Fibroblast of peridontal ligament (primary cell): ENCODE measurements around the gene MGME1.
A peak's percentile ranks its signal among the peaks of the same experiment; 100 is the strongest.

Experiments
- DNase-seq: peaks from one replicate; pipeline ENCODE4 v3.0.0-alpha.2; 2010; ENCODE audit errors: extremely low read depth

The MGME1 gene

DNA sequence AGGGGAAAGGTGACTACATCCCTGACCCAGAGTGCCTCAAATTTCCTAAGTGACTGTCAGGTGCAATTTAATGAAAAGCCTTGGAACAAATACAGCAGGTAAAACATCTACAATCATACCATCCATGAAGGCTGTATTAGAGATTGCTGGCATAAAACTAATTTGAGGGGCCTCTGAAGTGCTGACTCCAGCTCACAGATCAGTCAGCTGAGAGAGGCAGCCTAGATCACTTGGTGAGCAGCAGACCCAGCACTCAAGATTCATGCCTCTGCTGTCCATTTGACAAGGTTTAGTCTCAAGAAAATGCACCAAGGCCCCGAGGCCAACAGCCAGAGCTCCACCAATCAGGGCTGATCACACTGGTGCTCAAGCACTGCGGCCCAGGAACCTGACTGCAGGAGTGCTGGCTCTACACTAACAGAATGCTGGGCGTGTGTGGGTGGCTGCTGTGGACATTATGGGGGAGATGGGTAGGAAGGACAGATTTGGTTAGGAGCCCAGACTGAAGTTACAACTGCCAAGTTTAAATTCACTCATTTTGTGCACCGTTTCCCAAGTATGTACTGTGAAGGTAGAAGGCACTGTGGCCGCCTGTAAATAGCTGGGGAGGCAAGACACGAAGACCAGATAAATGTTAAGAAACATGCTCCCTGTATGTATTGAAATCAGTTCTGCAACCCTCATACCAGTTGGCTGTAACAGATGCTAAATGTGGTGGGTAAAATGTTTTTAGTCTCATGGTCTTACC, 28.4 kb upstream of the MGME1 start:
- DNase-seq, result no peak

DNA sequence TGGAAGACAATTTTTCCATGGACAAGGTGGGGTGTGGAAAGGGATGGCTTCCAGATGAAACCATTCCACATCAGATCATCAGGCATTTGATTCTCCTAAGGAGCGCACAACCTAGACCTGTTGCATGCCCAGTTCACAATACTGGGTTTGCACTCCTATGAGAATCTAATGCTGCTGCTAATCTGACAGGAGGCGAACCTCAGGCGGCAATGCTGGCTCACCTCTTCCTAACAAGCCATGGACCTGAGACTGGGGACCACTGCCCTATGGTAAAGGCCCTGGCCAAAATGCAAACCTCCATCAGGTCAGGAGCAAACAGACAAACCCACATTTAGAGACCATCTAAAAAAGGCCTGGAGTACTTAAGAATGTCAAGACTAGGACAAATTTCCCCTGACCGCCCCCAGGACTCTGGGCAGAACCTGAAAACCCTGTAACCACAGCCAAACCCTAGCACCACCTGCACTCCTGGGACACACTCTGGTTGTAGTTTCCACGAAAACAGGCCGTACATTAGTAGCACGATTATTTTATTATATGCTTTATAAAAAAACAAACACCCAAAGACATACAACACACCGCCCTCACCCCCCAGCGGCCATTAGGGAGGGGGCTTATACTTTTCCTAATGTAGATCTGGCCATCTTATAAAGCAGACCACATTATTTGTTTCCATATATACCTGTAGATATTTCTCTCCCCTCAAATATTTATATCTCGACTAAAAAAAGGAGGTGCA, 27.6 kb upstream of the MGME1 start:
- DNase-seq, result no peak

DNA sequence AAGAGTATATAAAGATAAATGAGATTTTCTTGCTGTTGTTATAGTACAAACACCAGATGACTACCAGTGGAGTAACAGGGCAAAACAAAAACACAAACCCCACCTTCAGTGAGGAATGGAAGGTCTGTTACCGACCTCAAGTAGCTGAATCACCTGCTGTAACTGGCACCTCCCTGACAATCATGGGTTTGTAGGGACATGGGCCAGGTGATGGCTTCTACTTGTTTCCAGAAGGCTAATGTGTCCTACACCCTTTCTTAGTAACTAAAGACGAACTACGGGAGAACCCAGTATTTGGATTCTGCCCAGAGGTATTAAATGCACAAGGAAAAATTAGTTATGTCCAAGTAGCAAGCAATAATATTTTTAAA, 27.0 kb upstream of the MGME1 start:
- DNase-seq, result no peak

DNA sequence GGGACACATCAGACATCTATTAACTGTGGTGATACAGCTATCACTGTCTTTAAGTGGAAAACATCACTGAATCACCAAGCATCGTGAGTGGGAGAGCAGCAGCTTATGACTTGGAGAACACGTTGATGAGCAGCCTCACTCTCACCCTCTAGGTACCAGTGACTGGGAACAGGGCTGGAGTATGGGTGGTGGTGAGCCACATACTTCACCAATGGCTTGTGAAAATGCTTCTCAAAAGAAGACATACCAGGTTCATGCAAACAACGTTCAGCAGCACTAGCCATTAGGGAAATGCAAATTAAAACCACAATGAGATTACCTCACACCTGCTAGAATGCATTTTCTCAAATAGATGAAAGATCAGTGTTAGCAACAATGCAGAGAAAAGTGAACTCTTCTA, 25.5 kb upstream of the MGME1 start:
- DNase-seq, result no peak

DNA sequence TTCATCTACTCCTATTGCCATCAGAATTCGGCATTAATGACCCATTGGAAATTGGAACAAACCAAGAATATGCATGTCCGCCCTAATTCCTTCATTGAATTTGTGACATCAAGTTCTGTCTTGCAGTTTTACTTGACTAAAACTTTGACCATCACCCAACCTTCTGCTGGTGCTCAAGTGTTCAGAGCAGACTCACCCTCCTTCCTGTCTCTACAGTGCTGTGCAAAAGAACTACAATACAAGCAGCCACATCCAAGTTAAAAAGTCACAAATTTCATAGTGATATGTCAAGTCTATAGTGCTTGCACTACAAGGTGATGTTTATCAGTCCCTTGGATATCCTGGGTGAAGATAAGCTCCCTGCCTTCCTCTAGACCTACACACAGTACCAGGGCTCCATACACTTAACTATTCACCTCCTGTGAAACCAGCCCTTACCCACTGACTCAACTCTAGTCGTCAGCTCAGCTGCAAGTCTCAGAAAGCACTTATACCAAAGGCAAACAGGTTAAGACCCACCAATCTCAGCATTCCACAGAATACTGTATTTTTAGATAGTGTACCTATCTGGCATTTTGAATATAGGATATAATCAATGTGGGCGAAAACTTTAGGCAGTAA, 23.9 kb upstream of the MGME1 start:
- no peak for DNase-seq

DNA sequence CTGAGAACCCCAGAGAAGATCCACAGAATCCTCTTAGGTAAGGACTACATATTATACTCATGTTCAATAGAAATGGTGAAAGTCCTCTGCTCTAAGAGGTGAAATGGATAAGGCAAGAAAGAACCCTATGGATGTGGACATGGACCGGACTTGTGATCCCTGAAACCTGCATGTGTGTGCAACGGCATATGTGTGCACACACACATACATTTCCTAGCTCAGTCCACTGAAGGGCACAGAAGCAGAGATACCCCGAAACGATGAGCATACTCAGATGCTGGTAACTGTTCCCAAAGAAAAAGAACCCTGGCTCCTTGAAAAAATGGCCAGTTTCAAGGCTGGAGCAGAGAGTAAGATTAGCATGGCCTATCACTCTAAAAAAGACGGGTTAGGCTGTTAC, 22.8 kb upstream of the MGME1 start:
- no peak for DNase-seq

DNA sequence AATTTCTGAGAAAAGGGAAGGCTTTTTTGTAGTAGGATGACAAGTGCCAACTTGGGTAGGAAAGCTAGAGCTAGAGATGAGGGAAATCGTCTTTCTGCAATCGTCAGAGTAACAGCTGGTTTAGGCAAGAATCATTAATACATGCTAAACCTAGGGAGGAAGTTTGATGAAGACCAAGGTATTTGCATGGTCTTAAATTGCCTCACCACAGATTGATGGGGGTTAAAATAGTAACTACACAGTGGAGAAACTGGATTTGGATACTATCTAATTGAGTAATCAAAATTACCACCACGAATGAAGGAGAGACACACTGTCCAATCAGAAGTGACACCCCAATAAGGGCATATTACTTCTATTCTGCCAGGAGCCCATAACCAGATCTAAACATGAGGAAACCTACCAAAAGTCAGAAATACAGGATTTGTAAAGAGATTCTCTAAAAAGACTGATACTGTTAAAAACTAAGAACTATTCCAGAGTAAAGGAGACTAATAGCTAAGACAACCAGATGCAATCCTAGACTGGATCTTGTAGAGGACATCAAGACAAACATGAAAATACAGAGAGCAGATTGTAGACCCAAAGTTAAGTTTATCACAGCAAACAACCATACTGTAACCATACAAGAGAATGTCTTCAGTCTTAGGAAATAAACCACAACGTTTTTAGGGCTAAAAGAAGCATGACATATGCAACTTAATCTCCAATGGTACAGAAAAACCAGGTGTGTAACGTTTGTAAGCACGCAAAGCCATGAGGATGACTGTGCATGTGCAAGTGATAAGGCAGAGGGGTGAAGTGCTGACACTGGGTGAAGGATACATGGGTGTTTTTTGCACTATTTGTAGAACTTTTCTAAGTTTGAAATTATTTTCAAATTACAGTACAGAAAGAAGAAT, 22.0 kb upstream of the MGME1 start:
- no peak for DNase-seq

DNA sequence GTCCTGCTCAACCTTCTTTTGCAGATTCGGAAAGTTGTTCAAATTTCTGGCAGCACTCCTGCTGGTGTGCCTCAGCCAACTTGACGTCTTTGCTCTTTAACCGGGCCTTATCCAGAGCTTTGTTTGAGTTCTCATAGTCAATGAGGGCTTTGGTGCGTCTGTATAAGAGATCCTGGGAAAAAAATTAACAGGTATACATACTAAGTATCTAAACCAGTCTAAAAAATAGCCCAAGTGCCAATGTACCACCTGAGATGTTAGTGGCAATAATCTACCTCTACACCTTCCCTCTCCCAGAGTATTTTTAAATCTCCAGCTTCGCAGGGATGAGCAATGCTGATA, 21.4 kb upstream of the MGME1 start:
- DNase-seq, result no peak

DNA sequence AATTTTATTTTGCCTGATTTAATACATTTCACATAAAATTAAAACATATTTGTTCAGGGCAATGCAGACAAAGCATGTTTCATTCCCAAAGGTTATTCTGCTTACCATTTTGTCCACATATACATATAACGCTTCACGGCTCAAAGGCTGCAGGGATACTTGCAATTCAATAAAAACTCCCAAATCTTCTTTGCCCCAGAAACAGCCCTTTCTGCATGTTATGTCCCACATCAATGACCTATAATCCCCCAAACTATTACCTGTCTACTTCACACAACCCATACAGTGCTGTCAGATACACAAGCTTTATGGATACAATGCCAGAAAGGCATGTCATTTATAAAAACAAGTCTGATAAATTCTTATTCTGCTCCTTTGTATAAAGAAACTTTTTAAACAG, 20.4 kb upstream of the MGME1 start:
- no peak for DNase-seq

DNA sequence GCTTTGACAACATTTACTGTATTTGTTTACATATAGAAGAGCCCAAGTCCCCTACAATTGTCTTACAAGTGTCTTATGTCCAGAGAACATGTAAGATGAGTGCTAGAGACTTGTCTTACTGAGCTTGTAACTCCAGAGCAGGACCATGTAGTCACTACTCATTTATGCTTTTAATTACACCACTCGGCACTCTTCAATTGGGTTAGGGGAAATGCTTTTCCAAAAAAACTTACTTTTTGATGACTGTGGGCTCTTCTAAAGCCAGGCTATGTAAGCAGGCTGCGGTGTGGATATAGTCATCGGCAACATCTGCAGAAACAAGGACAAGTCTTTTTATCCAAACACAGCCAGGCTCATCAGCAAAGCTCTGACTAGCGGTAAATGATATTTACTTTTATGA, 18.9 kb upstream of the MGME1 start:
- no peak for DNase-seq

DNA sequence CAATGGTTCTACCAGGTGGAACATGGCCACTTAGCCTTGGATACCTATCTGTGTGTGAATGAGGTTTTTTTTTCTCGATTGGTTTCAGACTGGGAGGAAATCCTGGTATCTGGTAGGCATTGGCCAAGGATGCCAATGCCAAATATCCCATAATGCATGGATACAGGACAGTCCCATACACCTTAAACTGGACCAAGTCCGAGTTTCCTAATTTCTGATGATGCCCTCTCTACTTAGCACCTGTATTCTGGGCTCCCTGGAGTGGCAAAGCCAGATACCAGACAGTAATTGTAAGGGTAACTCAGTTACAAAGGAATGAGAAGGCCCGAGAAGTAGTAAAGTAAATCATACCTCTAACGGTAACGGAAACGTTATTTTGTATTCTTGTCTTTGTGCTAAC, 18.1 kb upstream of the MGME1 start:
- no peak for DNase-seq

DNA sequence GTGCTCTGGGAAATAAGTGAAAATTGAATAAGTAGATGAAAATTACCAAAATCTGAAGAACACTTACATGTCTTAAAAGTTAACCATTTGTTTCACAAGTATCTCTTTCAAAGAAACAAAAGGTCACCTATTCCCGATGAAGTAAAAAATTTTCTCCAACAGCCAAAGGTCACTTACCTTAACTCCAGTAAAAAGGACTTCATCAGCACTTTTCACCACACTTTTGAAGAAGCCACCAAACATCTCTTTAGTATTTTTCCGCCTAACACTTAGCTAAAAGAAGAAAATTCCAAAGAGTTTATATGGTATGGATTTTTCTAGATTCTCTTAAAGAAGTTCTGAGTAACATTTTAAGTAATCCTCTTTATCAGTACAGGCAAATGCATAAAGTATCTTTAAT, 17.5 kb upstream of the MGME1 start:
- no peak for DNase-seq

DNA sequence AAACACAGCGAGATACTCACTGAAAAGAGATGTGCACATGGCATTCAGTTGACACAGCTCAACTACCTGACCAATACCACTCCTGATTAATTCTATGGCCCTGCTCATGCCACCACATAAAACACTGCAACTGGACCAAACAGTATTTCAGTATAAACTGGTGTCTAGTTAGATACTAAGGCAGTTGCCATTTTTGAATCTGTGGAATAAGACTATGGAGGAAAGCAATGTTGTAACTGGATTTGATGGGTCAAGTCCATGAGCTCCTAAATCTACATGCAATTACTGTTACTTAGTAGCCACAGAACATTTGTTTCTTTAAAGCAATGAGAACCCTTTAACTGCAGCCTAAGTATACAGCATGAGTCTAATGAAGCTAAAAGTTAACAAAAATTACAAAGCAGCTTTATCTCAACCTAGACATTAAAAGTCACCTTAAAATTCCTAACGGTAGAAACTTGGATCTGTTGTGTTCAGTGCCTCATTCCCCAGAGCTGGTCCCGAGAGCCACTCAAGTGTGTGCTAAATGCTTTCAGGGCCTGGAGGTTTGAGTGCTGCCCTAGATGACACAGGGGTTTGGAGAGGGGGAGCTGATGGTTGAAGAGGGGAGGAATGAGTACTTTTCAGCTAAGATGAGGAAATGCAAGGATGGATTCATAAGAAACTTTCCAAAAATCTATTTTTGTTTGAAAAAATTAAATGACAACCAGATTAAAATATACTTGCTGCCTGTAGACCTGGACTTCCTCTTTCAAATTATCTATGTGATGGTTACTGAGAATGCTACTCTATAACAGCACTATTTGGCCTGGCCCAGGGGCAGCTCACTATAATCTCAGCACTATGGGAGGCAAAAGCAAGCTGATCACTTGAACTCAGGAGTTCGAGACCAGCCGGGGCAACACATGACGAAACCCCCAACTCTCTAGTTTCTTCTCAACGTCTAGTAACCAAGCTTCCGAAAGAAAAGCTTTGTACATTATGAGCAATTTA, 15.8 kb upstream of the MGME1 start:
- no peak for DNase-seq

DNA sequence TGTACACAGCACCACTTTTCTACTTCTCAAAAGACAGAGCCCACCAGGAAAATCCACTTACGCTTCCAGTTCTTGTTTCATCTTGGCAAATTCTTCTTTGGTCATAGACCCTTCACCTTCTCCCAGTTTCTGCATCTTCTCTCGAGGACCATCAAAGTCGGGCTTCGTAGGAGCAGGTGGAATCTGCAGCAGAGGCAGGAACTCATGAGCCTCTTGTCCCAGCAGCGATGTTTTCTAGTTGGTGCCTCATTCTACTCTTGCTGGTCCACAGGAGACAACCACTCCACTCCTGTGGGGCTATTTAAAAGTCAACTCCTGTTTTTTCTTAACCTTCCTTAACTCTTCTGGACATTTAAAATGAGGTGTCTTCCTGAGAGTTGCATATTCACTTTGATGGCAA, 14.9 kb upstream of the MGME1 start:
- DNase-seq, result no peak

DNA sequence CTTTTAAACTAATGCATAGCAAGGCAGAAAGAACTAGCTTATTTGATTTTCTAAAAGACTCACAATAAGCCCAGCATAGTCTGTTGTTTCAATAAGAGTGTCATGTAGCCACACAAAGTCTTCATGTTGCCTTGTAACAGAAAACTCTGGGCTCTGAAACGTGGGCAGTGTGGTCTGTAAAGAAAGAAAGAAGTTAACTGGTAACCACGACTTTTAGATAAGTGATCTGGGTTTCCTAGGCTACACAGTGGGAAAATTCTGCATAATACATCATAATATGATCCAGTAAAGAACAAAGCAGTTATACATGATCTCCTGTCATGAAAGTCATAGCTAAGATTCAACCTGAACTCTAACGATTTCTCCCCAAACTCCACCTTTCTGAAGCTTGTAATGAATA, 13.5 kb upstream of the MGME1 start:
- DNase-seq, result no peak

DNA sequence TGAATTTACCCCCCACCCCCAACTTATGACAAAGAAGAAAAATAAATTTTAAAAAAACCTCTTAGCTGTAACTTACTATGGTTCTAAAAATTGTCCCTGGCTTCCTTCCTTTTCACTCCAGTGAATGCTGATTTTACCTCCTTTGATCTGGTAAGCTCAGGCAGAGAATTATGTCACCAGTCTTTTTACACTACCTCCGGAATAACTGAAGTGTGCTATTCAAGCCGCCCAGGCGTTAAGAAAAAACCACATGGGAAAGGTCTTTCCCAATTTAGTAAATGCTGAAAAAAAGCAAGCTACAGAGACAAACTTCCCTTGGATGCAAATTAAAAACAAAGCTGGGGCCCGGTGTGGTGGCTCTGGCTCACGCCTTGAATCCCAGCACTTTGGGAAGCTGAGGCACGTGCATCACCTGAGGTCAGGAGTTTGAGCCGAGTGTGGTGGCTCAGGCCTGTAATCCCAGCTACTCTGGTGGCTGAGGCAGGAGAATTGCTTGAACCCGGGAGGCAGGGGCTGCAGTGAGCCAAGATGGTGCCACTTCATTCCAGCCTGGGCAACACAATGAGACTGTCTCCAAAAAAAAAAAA, 12.6 kb upstream of the MGME1 start:
- no peak for DNase-seq

DNA sequence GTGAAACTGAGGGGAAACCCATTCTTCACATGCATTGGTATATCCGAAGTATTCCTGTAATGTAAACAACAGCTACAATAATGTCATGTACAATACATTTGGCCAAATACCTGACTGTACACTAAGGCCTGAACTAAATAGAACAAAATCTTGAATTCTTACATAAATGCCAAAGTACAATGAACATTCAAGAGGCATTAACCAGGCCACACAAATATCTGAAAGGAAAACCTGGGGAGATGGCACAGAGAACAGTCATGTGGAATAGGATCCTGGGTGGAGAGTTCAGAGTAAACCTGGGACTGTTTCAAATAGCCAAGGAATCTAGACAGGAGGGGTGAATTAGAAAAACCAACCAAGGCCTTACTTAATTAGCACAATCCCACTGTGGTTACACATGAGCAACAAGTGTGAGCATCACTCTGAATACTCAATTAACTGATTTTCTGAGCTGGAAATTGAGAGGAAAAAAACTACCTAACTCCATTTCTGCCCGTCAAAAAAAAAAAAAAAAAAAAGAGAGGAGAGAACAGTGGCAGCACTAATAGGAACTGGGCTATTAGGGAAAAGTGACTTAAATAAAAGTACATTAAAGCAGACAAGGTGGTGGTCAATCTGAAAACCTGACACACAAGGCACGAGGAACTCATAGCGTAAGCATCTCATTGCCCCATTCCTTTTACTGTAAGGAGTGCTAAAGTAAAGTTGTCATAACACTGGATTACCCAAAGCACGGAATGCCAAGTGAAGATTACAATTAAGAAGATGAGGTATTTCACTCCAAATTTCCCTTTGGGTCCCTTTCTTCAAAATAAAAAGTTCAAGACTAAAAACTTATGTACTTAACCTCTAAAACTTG, 11.1 kb upstream of the MGME1 start:
- peak; percentile 28 for DNase-seq

DNA sequence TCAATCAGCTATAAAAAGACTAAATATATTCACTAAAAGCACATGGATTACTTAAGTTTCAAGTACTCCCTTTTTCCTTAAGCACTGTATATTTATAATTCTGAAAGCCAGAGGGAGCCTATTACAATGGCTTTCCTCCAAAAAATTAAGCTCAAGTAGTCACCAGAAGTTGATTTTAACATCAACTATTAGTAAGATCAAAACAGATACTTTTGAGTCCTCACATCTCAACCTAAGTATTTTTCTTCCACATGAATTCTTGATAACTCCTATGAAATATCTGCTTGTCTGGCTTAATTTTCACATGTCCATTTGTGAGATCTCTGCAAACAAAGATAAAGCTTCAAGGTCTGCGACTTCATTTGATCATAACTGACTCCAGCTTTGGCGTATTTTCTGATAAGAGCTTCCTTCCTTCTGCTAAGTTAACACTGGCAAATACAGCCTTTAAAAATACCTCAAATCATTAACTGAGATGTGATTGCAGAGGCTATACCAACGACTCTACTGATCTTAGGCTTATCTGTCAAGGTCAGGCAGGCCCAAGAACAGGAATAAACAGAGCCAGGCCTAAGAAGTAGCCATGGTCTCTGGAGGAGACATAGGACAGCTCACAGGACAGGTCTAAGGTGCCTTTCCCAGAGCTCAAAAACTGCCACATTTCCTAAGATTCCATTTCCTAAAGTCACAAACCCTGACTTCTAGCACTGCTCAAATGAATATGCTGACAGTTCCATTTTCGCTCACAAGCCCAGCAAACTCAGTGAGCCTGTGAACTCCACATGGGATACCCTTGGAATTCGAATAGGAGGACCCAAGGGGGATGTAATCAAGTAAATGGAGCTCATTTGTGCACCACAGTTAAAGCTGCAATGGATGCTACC, 10.2 kb upstream of the MGME1 start:
- peak; percentile 75 for DNase-seq

DNA sequence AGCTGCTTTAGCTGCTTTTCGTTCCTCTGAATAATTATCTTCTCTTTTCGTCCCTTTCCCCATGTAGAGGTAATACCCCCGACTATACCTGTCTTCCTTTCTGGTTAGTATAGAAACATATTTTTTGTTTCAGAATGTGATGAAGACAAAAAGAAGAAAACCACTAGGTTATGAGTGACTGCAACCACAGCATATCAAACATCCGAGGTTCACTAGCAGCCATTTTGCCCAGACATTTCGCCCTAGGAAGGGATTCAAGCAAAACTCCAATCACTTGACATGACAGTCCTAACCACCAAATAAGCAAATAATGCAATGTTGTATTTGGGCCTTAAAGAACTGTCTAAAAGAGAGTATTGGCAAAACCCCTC, 9.6 kb upstream of the MGME1 start:
- DNase-seq, result no peak
